ENCODE results near the gene TMED6.
"Not testable (repeated sequence)": the region's sequence is repeated elsewhere in the genome, so short reads cannot be mapped to it uniquely, and the experiment has no call there.

The TMED6 gene

DNA sequence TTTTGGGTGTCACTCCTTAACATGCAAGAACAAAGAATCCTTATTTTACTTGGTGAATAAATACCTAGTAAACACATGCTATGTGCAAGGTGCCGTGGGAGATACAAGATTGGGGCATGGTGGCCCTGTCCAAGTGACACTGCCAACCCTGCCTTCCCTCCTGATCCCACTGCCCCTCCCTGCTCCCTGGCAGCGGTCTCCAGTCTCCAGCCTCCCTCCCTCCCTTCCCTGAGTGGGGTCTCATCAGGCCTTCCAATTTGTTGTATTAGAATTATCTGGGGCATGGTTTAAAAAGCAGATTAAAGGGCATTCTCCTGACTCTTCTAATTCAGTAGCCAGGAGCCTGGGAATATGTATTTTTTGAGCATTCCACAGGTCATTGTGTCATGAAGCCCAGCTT is 12.5 kb upstream of the TMED6 start:
- no peak overlapping the region for H3K9ac ChIP-seq (ENCODE audit: low read length)

DNA sequence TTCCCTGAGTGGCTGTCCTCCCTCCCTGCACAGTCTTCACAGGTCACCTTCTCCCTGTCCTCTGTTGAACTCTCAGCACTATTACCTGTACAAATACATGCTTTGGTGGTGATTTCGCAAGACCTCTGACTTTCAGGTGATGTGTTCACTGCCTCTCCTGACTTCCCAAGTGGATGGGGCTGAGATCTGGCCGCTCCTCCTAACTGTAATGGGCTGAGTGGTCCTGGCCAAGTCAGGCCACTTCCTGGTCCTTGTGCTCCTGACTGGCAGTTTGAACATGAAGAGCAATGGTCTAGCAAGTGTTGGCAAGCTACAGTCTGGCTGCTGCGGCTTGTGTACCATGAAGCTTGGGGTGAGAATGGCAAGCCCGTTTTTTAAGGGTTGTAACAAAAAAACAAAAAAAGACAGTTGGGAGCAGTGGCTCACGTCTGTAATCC is 11.7 kb upstream of the TMED6 start:
- H4K8ac ChIP-seq (ENCODE audit: low read length), result no peak overlapping the region
- no peak overlapping the region for H3K4ac ChIP-seq (ENCODE audit: low read depth in 1 of 2, low read length in 2 of 2)
- WGBS, result 96% methylated on average over 5 of the region's 5 CpGs
- no peak overlapping the region for H3K23ac ChIP-seq (ENCODE audit: low read length in 2 of 2)
- no peak overlapping the region for H3K14ac ChIP-seq (ENCODE audit: low read length in 2 of 2)
- H3K4me3 ChIP-seq (ENCODE audit: insufficient read depth in 1 of 2, low read depth in 1 of 2, low read length in 2 of 2), result no peak overlapping the region
- peaks cover 20% of the 10 kb centered on the region for H3K79me1 ChIP-seq (replicated peaks; ENCODE audit: low read length, poor library complexity, severe bottlenecking)
- H3K4me1 ChIP-seq (ENCODE audit: control insufficient read depth, insufficient read depth, low read depth, low read length), result no peaks in the 10 kb centered on the region
- no peak overlapping the region for H4K91ac ChIP-seq (ENCODE audit: low read length)
- no peak overlapping the region for H2BK12ac ChIP-seq (ENCODE audit: low read length in 2 of 2)
- H3K27ac ChIP-seq (ENCODE audit: low read length, poor library complexity, severe bottlenecking), result no peak overlapping the region
- no peak overlapping the region for H2BK120ac ChIP-seq (ENCODE audit: low read depth, low read length)
- peaks cover 58 to 70% of the 10 kb centered on the region in 2 experiments for H3K36me3 ChIP-seq (ENCODE audit: control insufficient read depth in 1 of 2, insufficient read depth in 2 of 2, low read depth in 1 of 2, low read length in 2 of 2)
- H3K9ac ChIP-seq (ENCODE audit: low read length), result no peak overlapping the region
- no peak overlapping the region for H2BK5ac ChIP-seq (ENCODE audit: low read depth, low read length, poor library complexity, severe bottlenecking)
- H3K18ac ChIP-seq (ENCODE audit: low read depth in 1 of 2, low read length in 2 of 2), result no peak overlapping the region
- no peaks in the 10 kb centered on the region for H3K27me3 ChIP-seq (ENCODE audit: control insufficient read depth in 1 of 2, insufficient read depth in 1 of 2, low read length in 2 of 2)
- no peak overlapping the region for H2BK15ac ChIP-seq (ENCODE audit: low read depth, poor library complexity, severe bottlenecking)
- H2AFZ ChIP-seq (ENCODE audit: low read depth, low read length), result no peak overlapping the region
- DNase-seq, result no peak
- H3K4me2 ChIP-seq (ENCODE audit: low read length, poor library complexity, severe bottlenecking), result no peak overlapping the region
- H3K9me3 ChIP-seq (ENCODE audit: control insufficient read depth, low read length), result no peaks in the 10 kb centered on the region
- no peak overlapping the region for H2AK5ac ChIP-seq (ENCODE audit: low read length, severe bottlenecking)

More for the DNA sequence above, 12.5 kb upstream of the TMED6 start:
- Histone ChIP-seq H3K4ac (ENCODE audit: low read depth in 1 of 2, low read length in 2 of 2) (no peak overlapping the region), H3K4me3 (ENCODE audit: insufficient read depth in 1 of 2, low read depth in 1 of 2, low read length in 2 of 2) (no peak overlapping the region), H3K36me3 (ENCODE audit: control insufficient read depth in 1 of 2, insufficient read depth in 2 of 2, low read depth in 1 of 2, low read length in 2 of 2) (peaks cover 61 to 77% of the 10 kb centered on the region in 2 experiments), H3K9me3 (ENCODE audit: control insufficient read depth, low read length) (no peaks in the 10 kb centered on the region), H2BK120ac (ENCODE audit: low read depth, low read length) (no peak overlapping the region), H2BK15ac (ENCODE audit: low read depth, poor library complexity, severe bottlenecking) (no peak overlapping the region), H4K8ac (ENCODE audit: low read length) (no peak overlapping the region), H3K79me1 (replicated peaks; ENCODE audit: low read length, poor library complexity, severe bottlenecking) (peaks cover 20% of the 10 kb centered on the region), H2AK5ac (ENCODE audit: low read length, severe bottlenecking) (no peak overlapping the region), H3K4me2 (ENCODE audit: low read length, poor library complexity, severe bottlenecking) (no peak overlapping the region), H3K23ac (ENCODE audit: low read length in 2 of 2) (no peak overlapping the region), H3K4me1 (ENCODE audit: control insufficient read depth, insufficient read depth, low read depth, low read length) (no peaks in the 10 kb centered on the region), H3K27ac (ENCODE audit: low read length, poor library complexity, severe bottlenecking) (no peak overlapping the region), H2BK12ac (ENCODE audit: low read length in 2 of 2) (no peak overlapping the region), H4K91ac (ENCODE audit: low read length) (no peak overlapping the region), H2BK5ac (ENCODE audit: low read depth, low read length, poor library complexity, severe bottlenecking) (no peak overlapping the region), H3K14ac (ENCODE audit: low read length in 2 of 2) (no peak overlapping the region), H2AFZ (ENCODE audit: low read depth, low read length) (no peak overlapping the region), H3K27me3 (ENCODE audit: control insufficient read depth in 1 of 2, insufficient read depth in 1 of 2, low read length in 2 of 2) (no peaks in the 10 kb centered on the region), H3K18ac (ENCODE audit: low read depth in 1 of 2, low read length in 2 of 2) (no peak overlapping the region)
- WGBS, result 86% methylated on average over 1 of the region's 2 CpGs
- no peak for DNase-seq

DNA sequence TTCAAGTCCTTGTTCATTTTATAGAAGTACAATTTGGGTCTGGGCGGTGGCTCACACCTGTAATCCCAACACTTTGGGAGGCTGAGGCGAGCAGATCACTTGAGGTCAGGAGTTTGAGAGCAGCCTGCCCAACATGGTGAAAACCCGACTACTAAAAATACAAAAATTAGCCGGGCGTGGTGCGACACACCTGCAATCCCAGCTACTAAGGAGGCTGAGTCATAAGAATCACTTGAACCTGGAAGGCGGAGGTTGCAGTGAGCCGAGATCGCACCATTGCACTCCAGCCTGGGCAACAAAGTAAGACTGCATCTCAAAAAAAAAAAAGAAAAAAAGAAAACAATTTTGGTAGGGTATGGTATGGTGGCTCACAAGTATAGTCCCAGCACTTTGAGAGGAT is 8.5 kb upstream of the TMED6 start:
- H3K18ac ChIP-seq (ENCODE audit: low read depth in 1 of 2, low read length in 2 of 2); H4K91ac ChIP-seq (ENCODE audit: low read length); H2BK12ac ChIP-seq (ENCODE audit: low read length in 2 of 2); H3K9me3 ChIP-seq (ENCODE audit: control insufficient read depth, low read length); H3K27ac ChIP-seq (ENCODE audit: low read length, poor library complexity, severe bottlenecking); H2BK120ac ChIP-seq (ENCODE audit: low read depth, low read length); H3K9ac ChIP-seq (ENCODE audit: low read length); H3K4me2 ChIP-seq (ENCODE audit: low read length, poor library complexity, severe bottlenecking); H2AFZ ChIP-seq (ENCODE audit: low read depth, low read length); DNase-seq; H2BK5ac ChIP-seq (ENCODE audit: low read depth, low read length, poor library complexity, severe bottlenecking); H3K4me3 ChIP-seq (ENCODE audit: insufficient read depth in 1 of 2, low read depth in 1 of 2, low read length in 2 of 2); H3K14ac ChIP-seq (ENCODE audit: low read length in 2 of 2); H2BK15ac ChIP-seq (ENCODE audit: low read depth, poor library complexity, severe bottlenecking); H4K8ac ChIP-seq (ENCODE audit: low read length); H3K23ac ChIP-seq (ENCODE audit: low read length in 2 of 2); H2AK5ac ChIP-seq (ENCODE audit: low read length, severe bottlenecking); H3K4ac ChIP-seq (ENCODE audit: low read depth in 1 of 2, low read length in 2 of 2); H3K4me1 ChIP-seq (ENCODE audit: control insufficient read depth, insufficient read depth, low read depth, low read length); H3K27me3 ChIP-seq (ENCODE audit: control insufficient read depth in 1 of 2, insufficient read depth in 1 of 2, low read length in 2 of 2): not testable (repeated sequence)
- peaks cover 37 to 59% of the 10 kb centered on the region in 2 experiments for H3K36me3 ChIP-seq (ENCODE audit: control insufficient read depth in 1 of 2, insufficient read depth in 2 of 2, low read depth in 1 of 2, low read length in 2 of 2)
- peaks cover 12% of the 10 kb centered on the region for H3K79me1 ChIP-seq (replicated peaks; ENCODE audit: low read length, poor library complexity, severe bottlenecking)
- WGBS, result 99% methylated on average over 9 of the region's 9 CpGs

DNA sequence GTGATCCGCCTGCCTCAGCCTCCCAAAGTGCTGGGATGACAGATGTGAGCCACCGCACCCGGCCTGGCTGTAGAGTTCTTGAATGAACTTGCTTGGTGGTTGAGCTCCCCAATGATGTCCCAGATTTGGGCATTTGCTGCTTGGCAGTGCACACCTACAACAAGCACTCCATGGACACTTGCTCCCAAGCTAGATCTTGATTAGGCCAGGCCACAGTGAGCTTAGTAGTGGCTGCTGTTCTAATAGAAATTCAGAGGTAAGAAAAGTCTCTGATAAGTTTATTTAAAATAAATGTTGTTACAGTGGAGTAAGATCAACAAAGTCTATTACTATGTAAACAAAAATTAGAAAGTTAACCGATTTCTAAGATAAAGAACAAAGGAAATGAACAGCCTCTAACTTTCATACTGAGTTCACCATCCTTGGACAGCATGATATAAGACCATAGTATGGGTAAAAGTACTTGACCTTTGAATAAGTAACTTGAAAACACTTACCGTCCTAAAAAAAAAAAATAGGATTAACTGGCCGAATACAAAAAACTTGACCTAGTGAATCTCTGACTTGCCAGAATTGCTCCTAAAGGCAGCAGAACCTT is 951 bp downstream of the TMED6 start:
- Histone ChIP-seq H3K79me1 (replicated peaks; ENCODE audit: low read length, poor library complexity, severe bottlenecking) (peaks cover 2% of the 10 kb centered on the region), H2BK15ac (ENCODE audit: low read depth, poor library complexity, severe bottlenecking) (no peak overlapping the region), H3K27me3 (ENCODE audit: control insufficient read depth in 1 of 2, insufficient read depth in 1 of 2, low read length in 2 of 2) (no peaks in the 10 kb centered on the region), H2AFZ (ENCODE audit: low read depth, low read length) (no peak overlapping the region), H3K4me1 (ENCODE audit: control insufficient read depth, insufficient read depth, low read depth, low read length) (peaks cover 3% of the 10 kb centered on the region), H4K91ac (ENCODE audit: low read length) (no peak overlapping the region), H3K4me2 (ENCODE audit: low read length, poor library complexity, severe bottlenecking) (no peak overlapping the region), H3K36me3 (ENCODE audit: control insufficient read depth in 1 of 2, insufficient read depth in 2 of 2, low read depth in 1 of 2, low read length in 2 of 2) (peaks cover 19 to 40% of the 10 kb centered on the region in 2 experiments), H3K9ac (ENCODE audit: low read length) (no peak overlapping the region), H3K9me3 (ENCODE audit: control insufficient read depth, low read length) (no peaks in the 10 kb centered on the region), H2BK120ac (ENCODE audit: low read depth, low read length) (no peak overlapping the region), H3K14ac (ENCODE audit: low read length in 2 of 2) (no peak overlapping the region), H2AK5ac (ENCODE audit: low read length, severe bottlenecking) (no peak overlapping the region), H3K4ac (ENCODE audit: low read depth in 1 of 2, low read length in 2 of 2) (no peak overlapping the region), H3K4me3 (ENCODE audit: insufficient read depth in 1 of 2, low read depth in 1 of 2, low read length in 2 of 2) (no peak overlapping the region), H3K18ac (ENCODE audit: low read depth in 1 of 2, low read length in 2 of 2) (no peak overlapping the region), H4K8ac (ENCODE audit: low read length) (no peak overlapping the region), H2BK5ac (ENCODE audit: low read depth, low read length, poor library complexity, severe bottlenecking) (no peak overlapping the region), H2BK12ac (ENCODE audit: low read length in 2 of 2) (no peak overlapping the region), H3K27ac (ENCODE audit: low read length, poor library complexity, severe bottlenecking) (no peak overlapping the region), H3K23ac (ENCODE audit: low read length in 2 of 2) (no peak overlapping the region)
- peak; percentile 6 for DNase-seq
- WGBS, result 89% methylated on average over 5 of the region's 6 CpGs
